ENCODE measurements around the gene MARK1. TPM values are rescaled to one million over a fixed set of nuclear protein-coding genes. Genes with fewer than 3 reads are reported as not detected.

The MARK1 gene
- total and polyA plus RNA-seq, 9 of the 15 experiments (the other 6 are each of a cell fraction or from before 2014, with no cell fraction given): not detected

DNA sequence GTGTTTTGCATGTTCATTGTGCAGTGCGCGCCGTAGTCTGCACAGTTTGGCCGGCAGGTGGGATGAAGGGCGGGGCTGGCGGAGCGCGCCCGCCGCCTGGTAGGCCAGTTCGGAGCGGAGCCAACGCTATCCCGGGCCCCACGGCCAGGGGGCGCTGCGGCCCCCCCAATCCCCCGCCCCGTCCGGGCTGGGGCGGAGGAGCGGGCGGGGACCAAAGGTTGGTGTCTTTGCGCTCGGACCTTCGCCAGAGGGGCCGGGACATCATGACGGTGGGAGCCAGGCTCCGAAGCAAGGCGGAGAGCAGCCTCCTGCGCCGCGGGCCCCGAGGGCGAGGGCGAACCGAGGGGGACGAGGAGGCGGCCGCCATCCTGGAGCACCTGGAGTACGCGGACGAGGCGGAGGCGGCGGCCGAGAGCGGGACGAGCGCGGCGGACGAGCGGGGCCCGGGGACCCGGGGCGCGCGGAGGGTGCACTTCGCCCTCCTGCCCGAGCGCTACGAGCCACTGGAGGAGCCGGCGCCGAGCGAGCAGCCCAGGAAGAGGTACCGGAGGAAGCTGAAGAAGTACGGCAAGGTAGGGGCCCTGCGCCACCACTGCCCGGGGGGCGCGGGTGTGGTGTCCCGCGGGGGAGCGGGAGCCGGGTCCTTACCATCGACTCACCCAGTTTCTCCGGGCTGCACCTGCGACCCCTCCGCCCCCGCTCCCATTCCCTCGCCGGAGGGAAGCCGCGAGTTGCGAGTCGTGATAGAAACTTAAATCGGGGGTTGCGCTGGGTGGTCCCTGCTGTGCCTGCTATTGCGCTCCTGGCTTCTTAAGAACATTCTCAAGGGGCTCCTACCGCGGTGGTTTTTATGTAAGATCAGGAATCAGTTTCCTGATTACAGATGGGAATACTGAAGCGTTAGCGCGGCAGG, 162.5 kb downstream of the MARK1 start, which contains the start of gene C1orf115:
Gene C1orf115, plus strand, starts transcription at position 224 of the 913 bp plus-strand sequence. Its CDS starts 40 bp downstream, at position 264.
- no peak within 1 kb of the TSS for H3K4me3 ChIP-seq
- peak; percentile 33 for TF ChIP-seq PCBP1 (IDR thresholded peaks at IDR 0.05; ENCODE audit: low read depth, low read length, poor library complexity, severe bottlenecking)
- TF ChIP-seq ADNP (tag; IDR thresholded peaks at IDR 0.05): no peak
- TF ChIP-seq, protein P1, sequence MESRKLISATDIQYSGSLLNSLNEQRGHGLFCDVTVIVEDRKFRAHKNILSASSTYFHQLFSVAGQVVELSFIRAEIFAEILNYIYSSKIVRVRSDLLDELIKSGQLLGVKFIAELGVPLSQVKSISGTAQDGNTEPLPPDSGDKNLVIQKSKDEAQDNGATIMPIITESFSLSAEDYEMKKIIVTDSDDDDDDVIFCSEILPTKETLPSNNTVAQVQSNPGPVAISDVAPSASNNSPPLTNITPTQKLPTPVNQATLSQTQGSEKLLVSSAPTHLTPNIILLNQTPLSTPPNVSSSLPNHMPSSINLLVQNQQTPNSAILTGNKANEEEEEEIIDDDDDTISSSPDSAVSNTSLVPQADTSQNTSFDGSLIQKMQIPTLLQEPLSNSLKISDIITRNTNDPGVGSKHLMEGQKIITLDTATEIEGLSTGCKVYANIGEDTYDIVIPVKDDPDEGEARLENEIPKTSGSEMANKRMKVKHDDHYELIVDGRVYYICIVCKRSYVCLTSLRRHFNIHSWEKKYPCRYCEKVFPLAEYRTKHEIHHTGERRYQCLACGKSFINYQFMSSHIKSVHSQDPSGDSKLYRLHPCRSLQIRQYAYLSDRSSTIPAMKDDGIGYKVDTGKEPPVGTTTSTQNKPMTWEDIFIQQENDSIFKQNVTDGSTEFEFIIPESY (CRISPR knock-in tag; IDR thresholded peaks at IDR 0.05): peak; percentile 93
- TF ChIP-seq, protein P2, sequence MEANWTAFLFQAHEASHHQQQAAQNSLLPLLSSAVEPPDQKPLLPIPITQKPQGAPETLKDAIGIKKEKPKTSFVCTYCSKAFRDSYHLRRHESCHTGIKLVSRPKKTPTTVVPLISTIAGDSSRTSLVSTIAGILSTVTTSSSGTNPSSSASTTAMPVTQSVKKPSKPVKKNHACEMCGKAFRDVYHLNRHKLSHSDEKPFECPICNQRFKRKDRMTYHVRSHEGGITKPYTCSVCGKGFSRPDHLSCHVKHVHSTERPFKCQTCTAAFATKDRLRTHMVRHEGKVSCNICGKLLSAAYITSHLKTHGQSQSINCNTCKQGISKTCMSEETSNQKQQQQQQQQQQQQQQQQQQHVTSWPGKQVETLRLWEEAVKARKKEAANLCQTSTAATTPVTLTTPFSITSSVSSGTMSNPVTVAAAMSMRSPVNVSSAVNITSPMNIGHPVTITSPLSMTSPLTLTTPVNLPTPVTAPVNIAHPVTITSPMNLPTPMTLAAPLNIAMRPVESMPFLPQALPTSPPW (CRISPR knock-in tag; IDR thresholded peaks at IDR 0.05): peak; percentile 12; the same call in 1 of the 2 replicates
- no peak for TF ChIP-seq ZNF589 (CRISPR knock-in tag; IDR thresholded peaks at IDR 0.05; ENCODE audit: low read depth)
- TF ChIP-seq, protein P3, sequence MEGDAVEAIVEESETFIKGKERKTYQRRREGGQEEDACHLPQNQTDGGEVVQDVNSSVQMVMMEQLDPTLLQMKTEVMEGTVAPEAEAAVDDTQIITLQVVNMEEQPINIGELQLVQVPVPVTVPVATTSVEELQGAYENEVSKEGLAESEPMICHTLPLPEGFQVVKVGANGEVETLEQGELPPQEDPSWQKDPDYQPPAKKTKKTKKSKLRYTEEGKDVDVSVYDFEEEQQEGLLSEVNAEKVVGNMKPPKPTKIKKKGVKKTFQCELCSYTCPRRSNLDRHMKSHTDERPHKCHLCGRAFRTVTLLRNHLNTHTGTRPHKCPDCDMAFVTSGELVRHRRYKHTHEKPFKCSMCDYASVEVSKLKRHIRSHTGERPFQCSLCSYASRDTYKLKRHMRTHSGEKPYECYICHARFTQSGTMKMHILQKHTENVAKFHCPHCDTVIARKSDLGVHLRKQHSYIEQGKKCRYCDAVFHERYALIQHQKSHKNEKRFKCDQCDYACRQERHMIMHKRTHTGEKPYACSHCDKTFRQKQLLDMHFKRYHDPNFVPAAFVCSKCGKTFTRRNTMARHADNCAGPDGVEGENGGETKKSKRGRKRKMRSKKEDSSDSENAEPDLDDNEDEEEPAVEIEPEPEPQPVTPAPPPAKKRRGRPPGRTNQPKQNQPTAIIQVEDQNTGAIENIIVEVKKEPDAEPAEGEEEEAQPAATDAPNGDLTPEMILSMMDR (IDR thresholded peaks at IDR 0.05 in 2 of 3, conservative IDR thresholded peaks at IDR 0.05 in 1 of 3; ENCODE audit: insufficient read depth in 2 of 3, low read depth in 1 of 3, low read length in 3 of 3): peak; percentile 26 to 58 (median 44); a peak in 5 of 6 replicates
- TF ChIP-seq, protein P4, sequence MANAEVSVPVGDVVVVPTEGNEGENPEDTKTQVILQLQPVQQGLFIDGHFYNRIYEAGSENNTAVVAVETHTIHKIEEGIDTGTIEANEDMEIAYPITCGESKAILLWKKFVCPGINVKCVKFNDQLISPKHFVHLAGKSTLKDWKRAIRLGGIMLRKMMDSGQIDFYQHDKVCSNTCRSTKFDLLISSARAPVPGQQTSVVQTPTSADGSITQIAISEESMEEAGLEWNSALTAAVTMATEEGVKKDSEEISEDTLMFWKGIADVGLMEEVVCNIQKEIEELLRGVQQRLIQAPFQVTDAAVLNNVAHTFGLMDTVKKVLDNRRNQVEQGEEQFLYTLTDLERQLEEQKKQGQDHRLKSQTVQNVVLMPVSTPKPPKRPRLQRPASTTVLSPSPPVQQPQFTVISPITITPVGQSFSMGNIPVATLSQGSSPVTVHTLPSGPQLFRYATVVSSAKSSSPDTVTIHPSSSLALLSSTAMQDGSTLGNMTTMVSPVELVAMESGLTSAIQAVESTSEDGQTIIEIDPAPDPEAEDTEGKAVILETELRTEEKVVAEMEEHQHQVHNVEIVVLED (CRISPR knock-in tag; IDR thresholded peaks at IDR 0.05): no peak
- TF ChIP-seq, protein P5, sequence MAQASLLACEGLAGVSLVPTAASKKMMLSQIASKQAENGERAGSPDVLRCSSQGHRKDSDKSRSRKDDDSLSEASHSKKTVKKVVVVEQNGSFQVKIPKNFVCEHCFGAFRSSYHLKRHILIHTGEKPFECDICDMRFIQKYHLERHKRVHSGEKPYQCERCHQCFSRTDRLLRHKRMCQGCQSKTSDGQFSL (CRISPR knock-in tag; IDR thresholded peaks at IDR 0.05): peak; percentile 57; the same call in 1 of the 2 replicates
- TF ChIP-seq, protein P5 (tag; IDR thresholded peaks at IDR 0.05): no peak
- H2AFZ ChIP-seq (ENCODE audit: low read depth, low read length): no peak within 1 kb of the TSS
- DNase-seq (ENCODE audit: extremely low read depth in 1 of 4, low spot score in 3 of 4): peak; percentile 5 to 63 (median 53)
- intact Hi-C loops (cut with micrococcal nuclease) (no loop called here), in situ Hi-C loops (cut with MboI) (no loop called here)
- H3K36me3 ChIP-seq (ENCODE audit: control insufficient read depth, insufficient read depth, low read length): no peaks in the 10 kb centered on the region
- ChIA-PET CTCF (ENCODE audit: low intra/inter-chr PET ratio) (no interaction called here), POLR2A (no interaction called here)
- H3K4me2 ChIP-seq (ENCODE audit: insufficient read depth, low read length): no peak within 1 kb of the TSS
- peaks cover 0 to 7% of the 10 kb centered on the region in 2 experiments; a peak in 1 of 5 replicates for H3K4me1 ChIP-seq (replicated peaks in 1 of 2; ENCODE audit: control insufficient read depth in 2 of 2, insufficient read depth in 2 of 2, low read length in 2 of 2)
- H3K27me3 ChIP-seq (ENCODE audit: control insufficient read depth in 2 of 2, insufficient read depth in 2 of 2, low read length in 2 of 2): peaks cover 6 to 16% of the 10 kb centered on the region in 2 experiments; a peak in 2 of 5 replicates
- 40% methylated on average over 69 of the region's 96 CpGs for WGBS (ENCODE audit: insufficient coverage, low coverage, missing lambda C conversion rate)
- no TSS peak for BruUV-seq (replicated peaks)
- H3K27ac ChIP-seq (ENCODE audit: extremely low read depth, low read depth, low read length): no peak within 1 kb of the TSS
- peak; percentile 83 for ATAC-seq
- no peaks in the 10 kb centered on the region for H3K79me2 ChIP-seq (ENCODE audit: control insufficient read depth, insufficient read depth, low read length)
- FAIRE-seq: no peak
- H3K9ac ChIP-seq (ENCODE audit: insufficient read depth in 1 of 2, low read depth in 2 of 2, low read length in 2 of 2): no peak within 1 kb of the TSS
- H3K9me3 ChIP-seq (replicated peaks; ENCODE audit: control insufficient read depth, insufficient read depth, low read depth, low read length): no peaks in the 10 kb centered on the region
- no peaks in the 10 kb centered on the region for H4K20me1 ChIP-seq (replicated peaks; ENCODE audit: control insufficient read depth, insufficient read depth, low read length)
- H3K9me1 ChIP-seq (ENCODE audit: control insufficient read depth, insufficient read depth, low read length): no peaks in the 10 kb centered on the region

Data from K562 (cell line).